Neutrophil (primary cell): ENCODE results near the gene MXRA7.
"Not testable (repeated sequence)": the region's sequence is repeated elsewhere in the genome, so short reads cannot be mapped to it uniquely, and the experiment has no call there.

Experiments used
- H3K27ac ChIP-seq: fragments of 200-600 bp; sonication (generic); 2 replicates; pipeline ENCODE4 v1.5.1; 2016; ENCODE audit warnings: mild to moderate bottlenecking, moderate library complexity
- H3K27me3 ChIP-seq: fragments of 200-600 bp; sonication (generic); 2 replicates; pipeline ENCODE4 v1.6.0; 2016; ENCODE audit warnings: mild to moderate bottlenecking
- H3K36me3 ChIP-seq: fragments of 200-600 bp; sonication (generic); 2 replicates; pipeline ENCODE4 v1.5.1; 2017
- H3K4me1 ChIP-seq, 2 experiments: fragments of 200-600 bp in 1 of 2; sonication (generic) in 1 of 2; 1 replicate in 1 of 2; 2 replicates in 1 of 2; pipeline versions ENCODE4 v1.5.1 to v1.6.1; 2013 to 2016; ENCODE audit warnings: low read depth in 1 of 2, low read length in 1 of 2, mild to moderate bottlenecking in 1 of 2, moderate library complexity in 1 of 2; ENCODE audit not compliant: control insufficient read depth in 1 of 2, insufficient read depth in 1 of 2
- H3K4me3 ChIP-seq, 2 experiments: fragments of 200-600 bp in 1 of 2; sonication (generic) in 1 of 2; 1 replicate in 1 of 2; 2 replicates in 1 of 2; pipeline ENCODE4 v1.5.1; 2013 to 2016; ENCODE audit warnings: low read depth in 1 of 2, low read length in 1 of 2, mild to moderate bottlenecking in 1 of 2, moderate library complexity in 1 of 2
- H3K9me3 ChIP-seq: fragments of 200-600 bp; sonication (generic); 2 replicates; pipeline ENCODE4 v1.5.1; 2016
- CTCF ChIP-seq: fragments of 200-600 bp; sonication (generic); IDR thresholded peaks from 2 replicates; pipeline ENCODE4 v1.5.1; 2016; ENCODE audit warnings: antibody characterized with exemption

Gene MXRA7

GRCh38 chr17:76733618-76733957, 22.8 kb upstream of the MXRA7 start:
- H3K9me3 ChIP-seq, result no peaks in the 10 kb centered on the region
- no peak for TF ChIP-seq CTCF
- H3K27ac ChIP-seq, result peak overlapping the region; percentile 96
- H3K4me1 ChIP-seq, result peaks cover 41 to 54% of the 10 kb centered on the region in 2 experiments
- H3K36me3 ChIP-seq, result peaks cover 44% of the 10 kb centered on the region
- H3K4me3 ChIP-seq, result no peak overlapping the region
- H3K27me3 ChIP-seq, result no peaks in the 10 kb centered on the region

GRCh38 chr17:76732734-76733617, 22.2 kb upstream of the MXRA7 start:
- Histone ChIP-seq H3K27ac (peak overlapping the region; percentile 96), H3K4me1 (peaks cover 37 to 51% of the 10 kb centered on the region in 2 experiments), H3K36me3 (peaks cover 44% of the 10 kb centered on the region), H3K9me3 (no peaks in the 10 kb centered on the region), H3K4me3 (no peak overlapping the region), H3K27me3 (no peaks in the 10 kb centered on the region)
- TF ChIP-seq CTCF, result no peak

GRCh38 chr17:76731800-76732733, 21.3 kb upstream of the MXRA7 start:
- H3K36me3 ChIP-seq, result peaks cover 44% of the 10 kb centered on the region
- H3K27ac ChIP-seq, result peak overlapping the region; percentile 96
- H3K9me3 ChIP-seq, H3K4me3 ChIP-seq, H3K27me3 ChIP-seq: not testable (repeated sequence)
- peaks cover 46 to 60% of the 10 kb centered on the region in 2 experiments for H3K4me1 ChIP-seq

GRCh38 chr17:76727745-76728456, 17.1 kb upstream of the MXRA7 start:
- H3K27ac ChIP-seq, result peak overlapping the region; percentile 91
- peaks cover 32 to 57% of the 10 kb centered on the region in 2 experiments for H3K4me1 ChIP-seq
- peaks cover 38% of the 10 kb centered on the region for H3K36me3 ChIP-seq
- H3K9me3 ChIP-seq, result no peaks in the 10 kb centered on the region
- H3K4me3 ChIP-seq, result peak overlapping the region; percentile 94 to 95
- TF ChIP-seq CTCF, result no peak
- no peaks in the 10 kb centered on the region for H3K27me3 ChIP-seq

GRCh38 chr17:76726776-76727718, 16.3 kb upstream of the MXRA7 start, which contains the start of gene METTL23:
Gene METTL23 (plus strand): TSS chr17:76726839. CDS start chr17:76729711, 2,872 bp downstream.
- H3K36me3 ChIP-seq, result peaks cover 39% of the 10 kb centered on the region
- H3K27ac ChIP-seq, result peak within 1 kb of the TSS; percentile 91
- no peaks in the 10 kb centered on the region for H3K9me3 ChIP-seq
- peaks cover 33 to 51% of the 10 kb centered on the region in 2 experiments for H3K4me1 ChIP-seq
- peak; percentile 77 for TF ChIP-seq CTCF
- peak within 1 kb of the TSS; percentile 94 to 95 for H3K4me3 ChIP-seq
- H3K27me3 ChIP-seq, result no peaks in the 10 kb centered on the region
